GM19324 (cell line): ENCODE data around the gene SLC9A8.
"Not testable (repeated sequence)": the region's sequence is repeated elsewhere in the genome, so short reads cannot be mapped to it uniquely, and the experiment has no call there.

Source experiments
- ATAC-seq: cut with Tn5 transposase; IDR thresholded peaks from one replicate; pipeline ENCODE4 v1.9.1; 2021; ENCODE audit warnings: mild to moderate bottlenecking, moderate library complexity; ENCODE audit not compliant: unreplicated experiment, low FRiP score

The SLC9A8 gene

DNA sequence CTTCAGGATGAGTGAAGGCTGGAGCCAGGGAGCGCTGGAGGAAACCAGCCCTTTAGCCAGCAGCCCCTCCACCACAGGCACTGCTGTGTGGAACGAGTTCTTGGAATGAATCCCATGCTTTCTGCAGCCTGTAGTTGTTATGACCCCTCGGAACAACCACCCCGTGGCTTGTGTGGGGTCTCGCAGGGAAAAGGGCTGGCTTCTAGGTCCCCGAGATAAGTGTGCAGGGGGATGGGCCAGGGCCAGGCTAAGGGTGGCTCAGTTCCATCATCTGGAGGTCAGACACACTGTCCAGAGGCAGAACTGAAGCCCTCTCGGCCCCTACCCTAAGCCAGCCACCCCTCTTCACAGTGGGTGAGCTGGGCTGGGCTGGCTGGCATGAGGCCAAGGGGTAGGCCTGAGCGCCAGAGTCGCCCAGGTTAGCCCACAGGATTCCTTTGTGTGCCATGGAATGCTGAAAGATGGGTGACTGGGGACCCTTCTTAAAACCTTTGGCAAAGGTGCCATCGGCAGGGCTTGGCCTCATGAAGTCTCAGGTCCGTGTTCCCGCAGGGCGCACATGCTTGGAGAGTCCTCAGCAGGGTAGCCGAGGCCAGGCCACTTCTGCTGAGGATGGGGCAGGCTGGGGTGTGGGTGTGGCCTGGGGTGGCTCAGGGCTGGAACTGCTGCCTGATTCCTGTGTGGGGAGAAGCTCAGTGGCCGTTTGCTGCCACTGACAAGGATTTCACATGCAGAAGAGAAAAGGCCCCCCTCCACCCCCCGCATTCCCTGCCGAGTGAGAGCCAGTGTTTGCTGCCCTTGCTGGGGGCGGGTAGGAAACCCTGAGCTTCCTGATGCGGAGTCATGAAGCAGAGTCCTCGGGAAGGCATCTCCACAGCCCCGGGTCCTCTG lies 78.1 kb downstream of the SLC9A8 start:
- no peak for ATAC-seq

DNA sequence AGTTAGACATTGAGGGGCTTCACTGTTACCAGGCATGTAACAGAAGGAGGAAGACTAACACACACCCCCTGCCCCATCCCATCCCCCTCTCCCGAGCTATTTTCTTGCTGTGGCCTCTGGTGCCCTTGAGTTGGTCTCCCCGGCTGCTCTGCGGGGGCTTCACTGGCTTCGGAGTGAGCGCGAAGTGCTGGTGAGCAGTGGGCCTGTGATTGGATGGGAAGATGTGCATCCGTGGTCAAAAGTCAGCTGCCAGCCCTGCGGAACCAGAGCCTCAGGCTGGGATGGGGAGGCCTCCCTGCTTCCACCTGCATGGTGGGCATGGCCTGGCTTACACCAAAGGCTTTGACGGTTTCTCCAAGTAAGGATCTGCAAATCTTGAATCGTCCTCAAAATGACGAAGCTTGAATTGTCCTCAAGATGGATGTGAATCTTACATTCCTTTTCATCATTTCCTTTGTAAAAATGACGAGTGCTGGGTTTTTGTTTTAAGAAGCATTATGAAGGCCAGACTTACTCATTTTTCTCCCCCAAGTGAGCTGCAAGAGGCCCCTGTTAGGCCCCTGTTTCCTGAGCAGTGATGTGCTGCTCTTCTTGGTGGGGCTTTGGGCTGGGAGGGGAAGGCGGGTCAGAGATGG lies 79.0 kb downstream of the SLC9A8 start:
- ATAC-seq = no peak

DNA sequence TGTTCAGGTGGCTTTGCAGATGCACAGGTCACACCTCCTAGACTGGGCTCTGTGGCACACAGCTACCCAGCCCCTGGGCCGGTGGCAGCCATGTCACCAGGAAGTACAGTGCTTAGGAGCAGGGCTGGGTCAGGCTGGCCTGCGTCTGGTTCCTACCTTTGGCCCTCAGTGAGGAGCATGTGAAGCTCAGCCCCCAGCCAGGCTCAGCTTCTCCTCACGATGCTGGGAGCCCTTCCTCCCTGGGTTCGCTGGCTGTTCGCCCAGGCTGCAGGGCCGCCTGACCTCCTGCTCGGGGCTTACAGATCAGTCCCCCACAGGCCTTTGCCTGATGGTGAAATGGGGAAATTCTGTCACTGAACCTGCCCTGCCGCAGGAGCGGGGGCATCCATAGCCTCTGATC lies 79.6 kb downstream of the SLC9A8 start:
- no peak for ATAC-seq

DNA sequence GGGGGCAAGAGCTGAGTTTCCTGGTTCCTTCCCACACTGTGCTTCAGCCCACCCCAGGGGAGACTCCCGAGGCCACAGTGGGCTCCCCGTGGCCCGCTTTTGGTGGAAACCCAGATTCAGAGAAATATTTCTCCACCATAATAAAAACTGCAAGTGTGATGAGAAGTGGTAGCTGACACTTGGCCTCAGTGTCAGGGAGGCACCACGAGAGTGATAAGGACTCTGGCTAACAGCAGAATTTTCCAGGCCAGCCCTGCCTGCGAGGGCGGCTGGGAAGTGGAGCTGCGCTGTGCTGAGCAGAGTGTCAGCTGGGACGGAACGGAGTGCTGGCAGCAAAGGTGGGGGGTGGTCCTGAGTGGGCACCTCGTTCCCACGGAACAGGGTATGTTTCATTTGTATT lies 80.2 kb downstream of the SLC9A8 start:
- no peak for ATAC-seq

DNA sequence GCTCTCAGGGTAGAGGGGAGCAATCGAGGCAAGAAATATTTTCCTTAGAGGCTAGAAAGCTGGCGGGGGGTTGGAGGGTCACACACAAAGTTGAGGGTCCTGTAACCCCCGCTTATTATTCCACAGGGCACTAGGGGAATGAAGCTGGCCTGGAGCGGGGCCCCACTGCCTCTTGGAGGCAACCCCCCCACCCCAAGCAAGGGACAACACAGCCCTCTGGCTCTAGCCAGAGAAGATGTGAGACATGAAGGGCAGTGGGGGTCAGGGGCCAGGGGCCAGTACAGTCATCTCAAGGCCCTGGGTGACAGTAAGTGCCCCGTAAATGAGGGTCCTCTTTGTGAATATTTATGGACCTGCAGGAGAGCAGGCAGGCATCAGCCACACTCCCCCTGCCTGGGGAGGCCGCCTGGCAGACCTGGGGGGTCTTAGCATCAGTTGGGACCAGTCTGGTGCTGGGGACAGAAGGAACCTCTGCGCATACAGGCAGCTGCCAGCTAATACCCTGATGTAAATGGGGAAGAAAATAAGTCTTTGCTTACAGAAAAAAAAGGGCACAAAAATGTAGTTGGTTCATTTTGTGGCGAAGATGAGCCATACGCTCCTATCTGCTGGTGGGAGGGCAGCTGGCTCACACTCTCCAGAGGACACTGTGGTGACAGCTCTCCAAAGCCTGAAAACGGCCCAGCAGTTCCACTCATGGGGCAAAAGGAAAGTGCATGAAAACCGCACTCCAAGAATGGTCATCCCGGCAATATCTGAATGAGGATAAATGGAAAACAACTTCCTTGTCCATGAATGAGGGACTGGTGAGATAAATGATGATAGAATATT lies 80.8 kb downstream of the SLC9A8 start:
- ATAC-seq = no peak

DNA sequence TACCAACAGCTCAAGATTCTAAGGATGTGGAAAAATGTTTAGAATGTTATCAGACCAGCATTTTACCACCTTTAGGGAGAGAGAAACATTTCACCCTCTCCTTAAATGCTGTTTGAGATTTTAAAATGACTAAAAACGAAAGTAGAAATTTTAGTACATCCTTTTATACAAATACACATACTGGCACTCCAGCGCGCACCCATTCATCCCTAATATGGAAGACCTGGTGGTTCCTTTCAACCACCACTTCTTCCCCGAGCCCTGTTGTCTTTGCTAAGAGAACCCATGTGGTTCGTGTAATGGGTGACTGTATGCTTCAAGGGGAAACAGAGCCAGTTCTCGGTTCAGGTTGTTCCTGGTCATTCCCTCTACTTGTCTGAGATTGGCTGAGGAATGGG lies 81.4 kb downstream of the SLC9A8 start:
- no peak for ATAC-seq

DNA sequence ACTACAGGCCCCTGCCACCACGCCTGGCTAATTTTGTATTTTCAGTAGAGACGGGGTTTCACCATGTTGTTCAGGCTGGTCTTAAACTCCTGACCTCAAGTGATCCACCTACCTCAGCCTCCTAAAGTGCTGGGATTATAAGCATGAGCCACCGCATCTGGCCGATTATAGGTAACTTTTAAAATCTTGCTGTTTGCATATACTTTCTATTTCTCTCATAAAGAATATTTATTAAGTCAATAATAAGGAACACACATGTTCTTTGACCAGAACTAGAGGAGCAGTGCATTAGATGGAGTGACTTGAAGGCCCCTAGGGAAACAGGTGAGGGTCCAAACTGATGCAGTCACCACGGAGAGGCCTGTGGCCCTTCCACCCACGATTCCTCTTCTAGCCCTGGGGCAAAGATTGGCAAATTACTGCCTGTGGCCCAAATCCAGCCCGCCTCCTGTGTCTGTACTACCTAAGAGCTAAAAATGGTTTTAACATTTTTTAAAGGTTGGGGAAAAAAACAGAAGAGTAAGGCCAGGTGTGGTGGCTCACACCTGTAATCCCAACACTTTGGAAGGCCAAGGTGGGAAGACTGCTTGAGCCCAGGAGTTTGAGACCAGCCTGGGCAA lies 83.0 kb downstream of the SLC9A8 start:
- ATAC-seq = not testable (repeated sequence)

DNA sequence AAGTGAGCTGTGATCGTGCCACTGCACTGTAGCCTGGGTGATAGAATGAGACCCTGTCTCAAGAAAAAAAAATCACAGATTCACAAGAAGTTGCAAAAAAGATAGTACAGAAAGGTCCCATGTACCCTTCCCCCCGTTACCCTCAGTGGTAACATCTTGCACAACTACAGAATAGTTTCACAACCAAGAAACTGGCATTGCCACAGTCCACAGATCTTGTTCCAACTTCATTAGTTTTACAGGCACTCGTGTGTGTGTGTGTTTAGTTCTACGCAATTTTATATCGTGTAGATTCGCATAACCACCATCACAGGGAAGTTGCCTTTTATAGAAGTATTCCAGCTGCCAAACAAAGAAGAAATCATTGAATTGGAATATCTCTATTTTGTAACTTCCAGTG lies 83.6 kb downstream of the SLC9A8 start:
- no peak for ATAC-seq

DNA sequence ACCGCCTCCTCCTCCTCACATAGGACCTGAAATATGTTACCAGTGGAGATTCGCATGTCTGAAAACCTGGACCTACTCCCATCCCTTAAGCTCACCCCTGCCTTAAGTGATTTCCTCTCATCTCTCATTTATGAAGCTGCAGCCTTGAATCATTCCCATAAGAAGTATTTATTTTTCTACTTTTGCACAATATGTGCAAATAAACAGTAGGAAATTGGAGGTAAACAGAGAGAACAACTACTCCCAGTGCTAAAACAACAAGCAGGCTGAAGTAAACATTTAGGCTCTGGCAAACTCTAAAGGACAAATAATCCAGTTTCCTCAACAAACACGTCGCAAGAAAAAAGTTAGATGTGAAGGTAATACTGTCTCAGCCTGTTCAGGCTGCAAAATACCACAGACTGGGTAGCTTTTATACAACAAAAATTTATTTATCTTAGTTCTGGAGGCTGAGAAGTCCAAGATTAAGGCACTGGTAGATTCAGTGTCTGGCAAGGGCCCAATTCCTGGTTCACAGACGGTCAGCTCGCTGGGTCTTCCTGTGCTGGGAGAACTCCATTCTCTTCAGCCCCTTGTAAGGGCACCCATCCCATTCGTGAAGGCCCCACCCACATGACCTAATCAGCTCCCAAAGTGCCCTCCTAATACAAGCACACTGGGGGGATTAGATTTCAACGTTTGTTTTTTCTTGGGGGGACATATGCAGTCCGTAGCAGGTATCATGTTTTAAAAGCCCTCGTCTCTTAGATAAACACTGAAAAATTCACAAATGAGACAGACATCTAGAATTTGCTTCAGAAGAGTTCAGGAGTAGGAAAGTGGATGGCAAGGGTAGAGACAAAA lies 87.1 kb downstream of the SLC9A8 start:
- ATAC-seq = no peak

DNA sequence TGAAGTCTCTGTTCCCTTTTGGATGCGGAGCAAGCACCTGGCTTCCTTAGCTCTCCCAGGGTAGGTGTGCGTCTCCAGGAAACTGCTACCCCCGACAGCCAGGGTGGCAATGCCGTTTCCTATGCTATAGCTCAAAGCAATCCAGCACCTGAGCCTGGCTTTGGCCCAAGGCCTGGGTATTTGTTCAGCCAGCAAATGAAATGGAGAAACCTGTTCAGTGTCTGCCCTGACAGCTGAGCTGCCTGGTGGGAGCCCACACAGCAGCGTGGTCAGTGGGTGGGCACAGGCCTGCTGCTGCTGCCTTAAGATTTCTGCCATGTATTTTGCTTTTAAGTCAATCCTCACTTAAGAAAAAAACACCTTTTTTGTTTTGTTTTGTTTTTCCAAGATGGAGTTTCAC lies 89.0 kb downstream of the SLC9A8 start:
- no peak for ATAC-seq

DNA sequence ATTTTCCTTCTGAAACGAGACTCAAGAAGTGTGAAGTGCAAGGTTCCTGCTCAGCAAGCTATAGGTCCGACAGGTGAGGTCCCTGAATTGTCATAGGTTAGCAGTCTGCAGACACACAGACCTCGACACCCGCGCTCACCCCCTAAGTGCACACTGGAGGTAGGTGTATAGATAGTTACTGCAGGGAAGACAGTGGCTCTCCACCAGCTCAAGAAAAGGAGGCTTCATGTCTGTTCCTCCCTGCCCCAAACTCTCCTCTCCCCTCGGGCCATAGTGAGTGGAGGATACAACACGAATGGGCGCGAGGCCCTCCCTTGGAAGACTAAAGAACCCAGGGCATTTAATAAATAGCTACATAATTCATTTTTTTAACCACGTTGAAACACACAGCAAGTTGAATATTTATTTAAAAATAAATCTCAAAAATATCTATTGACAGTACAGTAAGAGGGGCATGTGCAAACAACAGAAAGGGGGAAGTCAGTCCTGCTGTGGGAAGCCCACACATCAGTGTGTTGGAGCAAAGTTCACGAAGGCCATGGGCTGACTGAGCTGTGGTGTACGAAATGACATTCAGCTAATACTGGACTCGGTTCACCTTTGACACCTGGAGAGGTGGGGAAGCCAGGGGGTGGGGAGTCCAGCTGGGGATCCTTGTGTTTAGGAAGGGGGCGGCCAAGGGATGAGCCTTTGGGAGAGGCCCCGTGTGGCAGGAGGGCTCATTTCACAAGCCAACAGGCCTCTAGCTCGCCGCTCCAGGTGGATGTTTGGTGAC lies 92.0 kb downstream of the SLC9A8 start:
- no peak for ATAC-seq

DNA sequence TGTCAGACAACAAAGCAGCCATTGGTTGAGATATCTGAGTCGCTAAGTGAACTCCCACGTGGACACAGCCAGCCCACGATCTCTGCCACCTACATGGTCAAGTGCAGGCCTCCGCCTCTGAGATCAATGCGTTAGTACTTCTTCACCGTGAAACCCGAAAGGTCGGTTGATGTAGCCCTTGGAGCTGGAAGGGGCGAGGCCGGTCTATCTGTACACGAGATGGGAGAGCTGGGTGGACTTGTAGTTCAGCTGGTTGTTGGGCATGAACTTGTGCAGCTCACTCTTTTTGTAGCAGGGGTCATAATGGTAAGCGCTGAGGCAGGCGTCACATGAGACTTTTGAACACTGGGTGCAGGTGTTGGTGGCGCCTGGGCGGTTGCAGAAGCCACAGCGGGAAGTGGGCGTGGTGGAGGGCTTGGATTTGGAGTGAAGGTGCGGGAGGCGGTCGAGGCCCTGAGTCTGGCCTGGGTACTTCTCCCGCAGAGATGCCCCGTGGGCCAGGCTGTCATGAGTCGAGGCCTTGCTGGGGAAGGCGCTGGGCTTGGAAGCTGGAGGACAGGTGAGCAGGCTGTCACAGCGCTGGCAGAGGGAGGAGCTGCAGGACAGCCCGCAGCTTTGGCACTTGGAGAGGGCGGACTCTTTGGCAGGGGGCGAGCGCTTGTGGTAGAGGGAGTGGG lies 92.9 kb downstream of the SLC9A8 start:
- no peak for ATAC-seq

DNA sequence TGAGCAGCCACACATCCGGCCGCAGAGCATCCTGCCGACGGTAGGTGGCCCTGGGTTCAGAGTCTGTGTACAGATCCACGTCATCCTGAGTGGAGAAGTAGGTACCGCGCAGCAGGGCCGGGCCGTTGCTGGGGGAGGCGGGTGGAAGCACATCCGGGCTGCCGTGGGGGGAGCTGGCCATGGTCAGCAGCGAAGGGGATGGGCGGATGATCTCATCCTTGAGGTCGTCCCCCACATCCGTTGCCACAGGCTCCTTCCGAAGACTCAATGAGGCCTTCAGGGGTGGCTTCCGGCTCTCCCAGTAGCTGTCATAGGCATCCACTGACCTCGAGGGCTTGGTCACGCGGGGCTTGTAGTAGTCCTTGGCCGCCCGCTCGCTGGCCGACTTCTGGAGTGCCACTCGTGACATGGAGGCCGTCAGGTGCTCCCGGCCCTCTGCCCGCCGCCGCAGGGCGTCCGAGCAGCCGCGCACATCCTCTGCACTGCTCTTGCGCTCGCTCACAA lies 93.5 kb downstream of the SLC9A8 start:
- no peak for ATAC-seq

DNA sequence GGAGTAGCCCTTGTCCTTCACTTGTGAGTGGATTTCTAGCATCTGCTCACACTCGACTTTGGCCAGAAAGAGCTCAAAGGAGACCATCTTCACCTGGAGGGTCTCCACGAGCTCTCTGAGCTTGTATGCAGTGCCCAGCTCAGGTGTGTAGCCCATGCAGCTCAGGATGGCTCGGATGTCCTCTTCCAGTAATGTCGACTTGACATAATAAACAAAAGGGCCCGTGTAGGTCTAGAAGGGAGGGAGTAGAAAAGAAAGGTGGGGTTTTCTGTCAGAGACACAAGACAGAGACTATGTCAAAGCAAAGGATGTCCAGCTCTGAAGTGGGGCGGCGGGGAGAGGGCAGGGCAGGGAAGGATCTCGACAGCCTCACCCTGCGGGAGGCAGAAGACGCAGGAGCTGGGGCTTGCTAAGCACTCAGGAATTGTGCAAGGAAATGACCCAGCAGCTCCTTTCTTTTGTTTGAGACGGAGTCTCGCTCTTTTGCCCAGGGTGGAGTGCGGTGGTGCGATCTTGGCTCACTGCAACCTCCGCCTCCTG lies 94.1 kb downstream of the SLC9A8 start:
- no peak for ATAC-seq

DNA sequence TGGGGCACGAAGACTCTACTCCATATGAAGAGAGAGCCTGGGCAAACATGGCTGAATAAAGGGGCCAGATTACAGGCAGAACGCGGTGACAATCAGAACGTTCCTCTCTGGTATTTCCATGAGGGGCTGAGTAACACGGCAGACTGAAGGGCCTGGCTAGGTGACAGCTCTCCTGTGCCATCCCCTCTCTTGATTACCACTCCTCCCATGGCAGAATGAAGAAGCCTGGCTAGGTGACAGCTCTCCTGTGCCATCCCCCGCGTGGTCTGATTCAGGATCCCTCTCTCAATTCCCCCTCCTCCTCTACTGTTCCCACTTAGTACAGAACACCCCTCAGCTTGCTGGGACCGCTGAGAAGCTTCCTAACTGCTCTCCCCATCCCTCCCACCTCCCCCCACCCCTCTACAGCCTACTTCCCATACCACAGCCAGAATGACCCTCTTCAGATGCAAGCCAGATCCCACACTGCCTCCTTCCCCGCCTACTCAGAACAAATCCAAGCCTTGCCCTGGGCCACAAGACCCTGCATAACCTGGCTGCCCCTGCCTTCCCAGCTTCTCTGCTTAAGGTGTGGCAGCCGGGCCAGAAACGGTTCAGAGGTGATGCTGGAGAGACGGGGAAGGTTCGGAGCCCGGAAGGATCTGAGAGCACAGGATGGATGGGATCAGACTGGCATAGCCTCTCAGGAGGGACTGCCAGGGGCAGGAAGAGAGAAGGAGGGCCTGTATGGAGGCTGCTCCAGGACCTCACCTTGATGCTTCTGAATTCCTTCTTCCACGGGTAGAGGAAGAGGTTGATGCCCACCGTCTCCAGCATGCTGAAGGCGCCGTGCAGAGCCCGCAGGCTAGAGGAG lies 95.0 kb downstream of the SLC9A8 start:
- ATAC-seq = no peak

DNA sequence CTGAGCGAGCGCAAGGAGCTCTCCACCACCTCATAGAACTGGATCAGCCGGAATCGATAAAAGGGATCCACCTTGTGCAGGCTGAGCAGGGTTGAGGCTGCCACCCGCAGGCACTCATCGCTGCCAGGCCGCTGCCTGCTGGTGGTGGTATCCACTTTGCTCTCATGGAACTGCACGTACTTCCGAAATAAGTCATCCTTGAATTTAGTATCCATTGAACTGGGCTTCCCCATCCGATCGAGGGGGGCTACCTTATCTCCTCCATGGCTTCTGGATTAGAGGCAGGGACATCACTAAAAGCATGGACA lies 95.6 kb downstream of the SLC9A8 start:
- no peak for ATAC-seq
